Rectal smooth muscle tissue (tissue), 1 donor: ENCODE measurements around the gene DYNLRB1.

Source experiments
- H3K27ac ChIP-seq: one replicate; pipeline ENCODE4 v1.7.0; 2013; ENCODE audit warnings: low read depth, low read length, inconsistent platforms
- H3K27me3 ChIP-seq: one replicate; pipeline ENCODE4 v1.7.0; 2013; ENCODE audit warnings: low read length; ENCODE audit not compliant: control insufficient read depth, insufficient read depth
- H3K36me3 ChIP-seq: one replicate; pipeline ENCODE4 v1.7.0; 2013; ENCODE audit warnings: low read length; ENCODE audit not compliant: control insufficient read depth, insufficient read depth
- H3K4me1 ChIP-seq: one replicate; pipeline ENCODE4 v1.7.0; 2013; ENCODE audit warnings: low read length; ENCODE audit not compliant: control insufficient read depth, insufficient read depth
- H3K4me3 ChIP-seq: one replicate; pipeline ENCODE4 v1.7.0; 2013; ENCODE audit warnings: low read length
- H3K9ac ChIP-seq: one replicate; pipeline ENCODE4 v1.7.0; 2013; ENCODE audit warnings: low read length

The DYNLRB1 gene

GRCh38 chr20:34529742-34530141 lies 13.5 kb downstream of the DYNLRB1 start:
- H3K4me1 ChIP-seq = peaks cover 18% of the 10 kb centered on the region
- no peak overlapping the region for H3K9ac ChIP-seq
- no peaks in the 10 kb centered on the region for H3K27me3 ChIP-seq
- H3K36me3 ChIP-seq = peaks cover 24% of the 10 kb centered on the region
- H3K4me3 ChIP-seq = no peak overlapping the region
- H3K27ac ChIP-seq = no peak overlapping the region

DNA sequence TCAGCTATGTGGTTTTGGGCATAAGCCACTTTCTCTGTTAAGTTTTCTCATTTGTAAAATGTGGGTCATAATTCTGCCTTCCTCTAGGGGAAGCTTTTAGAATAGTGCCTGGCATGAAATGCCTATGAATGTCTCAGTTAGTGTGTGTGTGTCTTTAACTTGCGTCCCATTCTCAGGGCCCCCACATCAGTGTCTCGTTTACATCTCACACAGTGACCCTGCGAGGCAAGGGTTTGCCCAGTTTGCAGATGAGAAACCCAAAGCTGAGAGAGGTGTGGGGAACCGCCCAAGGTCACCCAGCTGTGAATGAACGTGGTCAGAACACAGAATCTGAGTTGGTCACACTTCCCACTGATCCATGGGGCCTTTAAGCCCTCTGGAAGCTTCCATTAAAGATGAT lies 14.1 kb downstream of the DYNLRB1 start:
- no peak overlapping the region for H3K9ac ChIP-seq
- no peaks in the 10 kb centered on the region for H3K27me3 ChIP-seq
- no peak overlapping the region for H3K27ac ChIP-seq
- peaks cover 16% of the 10 kb centered on the region for H3K4me1 ChIP-seq
- H3K36me3 ChIP-seq = peaks cover 30% of the 10 kb centered on the region
- no peak overlapping the region for H3K4me3 ChIP-seq

- Histone ChIP-seq H3K27me3 (no peaks in the 10 kb centered on the region), H3K4me3 (no peak overlapping the region), H3K36me3 (peaks cover 38% of the 10 kb centered on the region), H3K27ac (no peak overlapping the region), H3K9ac (no peak overlapping the region), H3K4me1 (peaks cover 2% of the 10 kb centered on the region)
These were observed 15.5 kb downstream of the DYNLRB1 start for GRCh38 chr20:34531608-34532265.

DNA sequence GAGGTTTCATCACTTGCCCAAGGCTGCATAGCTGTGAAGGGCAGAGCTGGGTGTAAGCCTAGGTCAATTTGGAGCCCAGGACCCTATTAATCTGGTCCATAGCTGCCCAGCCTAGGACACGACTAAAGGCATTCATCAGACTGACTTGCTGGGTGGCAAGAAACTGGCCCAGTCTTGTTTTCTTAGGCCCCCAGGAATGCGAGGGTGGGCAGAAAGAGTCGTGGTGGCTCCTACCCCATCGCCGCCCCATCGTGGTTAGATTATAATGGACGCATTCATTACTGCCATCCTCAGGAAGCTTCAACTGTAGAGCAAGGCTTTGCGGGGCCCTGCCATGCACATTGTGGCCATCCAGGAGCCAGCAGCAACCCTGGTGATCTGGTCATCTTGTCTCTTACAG lies 16.1 kb downstream of the DYNLRB1 start:
- Histone ChIP-seq H3K9ac (no peak overlapping the region), H3K36me3 (peaks cover 37% of the 10 kb centered on the region)

GRCh38 chr20:34532756-34533155 lies 16.5 kb downstream of the DYNLRB1 start:
- Histone ChIP-seq H3K27me3 (no peaks in the 10 kb centered on the region), H3K4me3 (no peak overlapping the region), H3K4me1 (no peaks in the 10 kb centered on the region), H3K27ac (no peak overlapping the region), H3K36me3 (peaks cover 33% of the 10 kb centered on the region), H3K9ac (no peak overlapping the region)

More for the DNA sequence above, 16.1 kb downstream of the DYNLRB1 start:
- H3K27ac ChIP-seq = no peak overlapping the region
- H3K4me3 ChIP-seq = no peak overlapping the region
- H3K4me1 ChIP-seq = no peaks in the 10 kb centered on the region
- no peaks in the 10 kb centered on the region for H3K27me3 ChIP-seq

- H3K36me3 ChIP-seq = peaks cover 33% of the 10 kb centered on the region
- no peaks in the 10 kb centered on the region for H3K4me1 ChIP-seq
- H3K27ac ChIP-seq = no peak overlapping the region
- H3K9ac ChIP-seq = no peak overlapping the region
- no peaks in the 10 kb centered on the region for H3K27me3 ChIP-seq
- no peak overlapping the region for H3K4me3 ChIP-seq
These were observed 18.4 kb downstream of the DYNLRB1 start for GRCh38 chr20:34534391-34535165.

DNA sequence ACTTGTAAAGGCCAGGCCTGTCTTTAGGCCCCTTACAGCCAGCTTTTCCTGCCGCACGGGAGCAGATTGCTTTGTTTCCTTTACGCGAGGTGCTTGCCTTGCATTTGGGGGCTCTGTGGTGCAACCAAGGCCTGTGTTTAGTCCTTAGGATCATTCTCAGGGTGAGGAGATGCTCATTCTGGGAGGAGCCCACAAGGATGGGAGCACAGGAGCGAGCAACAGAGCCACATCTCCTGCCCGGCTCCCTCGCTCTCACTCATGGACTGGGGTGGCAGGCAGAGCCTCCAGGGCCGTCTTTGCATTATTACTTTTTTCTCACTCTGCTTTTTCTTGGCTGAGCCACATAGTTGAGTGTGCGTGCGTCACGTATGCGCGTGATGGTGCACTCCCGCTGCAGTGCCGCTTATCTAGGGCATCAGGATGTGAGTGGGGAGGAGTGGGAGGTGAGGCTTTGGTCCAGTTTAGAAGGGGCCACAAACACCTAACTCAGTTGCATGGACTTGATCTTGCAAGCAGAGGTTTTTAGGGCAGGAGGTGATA lies 19.1 kb downstream of the DYNLRB1 start:
- H3K36me3 ChIP-seq = peaks cover 33% of the 10 kb centered on the region
- no peak overlapping the region for H3K9ac ChIP-seq
- no peaks in the 10 kb centered on the region for H3K27me3 ChIP-seq
- H3K27ac ChIP-seq = no peak overlapping the region
- H3K4me1 ChIP-seq = no peaks in the 10 kb centered on the region
- no peak overlapping the region for H3K4me3 ChIP-seq

DNA sequence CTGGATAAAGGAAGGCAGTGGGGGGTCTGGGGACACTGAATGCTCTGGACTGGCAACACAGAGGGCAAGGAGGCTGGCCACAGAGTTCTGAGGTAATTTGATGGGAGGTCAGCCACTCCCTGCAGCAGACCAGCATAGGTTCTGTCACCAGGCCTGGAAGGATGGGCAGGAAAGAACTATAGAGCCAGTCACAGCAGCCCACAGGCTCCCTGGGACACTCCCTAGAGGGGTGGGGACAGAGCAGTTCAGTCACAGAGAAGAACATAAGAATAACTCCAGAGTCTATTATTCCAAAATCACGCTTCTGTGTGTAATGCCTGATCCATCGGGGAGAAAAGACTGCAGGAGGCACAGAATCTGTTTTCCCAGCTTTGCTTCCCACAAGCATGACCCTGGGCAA lies 19.6 kb downstream of the DYNLRB1 start:
- no peak overlapping the region for H3K4me3 ChIP-seq
- no peaks in the 10 kb centered on the region for H3K4me1 ChIP-seq
- peaks cover 38% of the 10 kb centered on the region for H3K36me3 ChIP-seq
- no peak overlapping the region for H3K27ac ChIP-seq
- no peaks in the 10 kb centered on the region for H3K27me3 ChIP-seq
- no peak overlapping the region for H3K9ac ChIP-seq

DNA sequence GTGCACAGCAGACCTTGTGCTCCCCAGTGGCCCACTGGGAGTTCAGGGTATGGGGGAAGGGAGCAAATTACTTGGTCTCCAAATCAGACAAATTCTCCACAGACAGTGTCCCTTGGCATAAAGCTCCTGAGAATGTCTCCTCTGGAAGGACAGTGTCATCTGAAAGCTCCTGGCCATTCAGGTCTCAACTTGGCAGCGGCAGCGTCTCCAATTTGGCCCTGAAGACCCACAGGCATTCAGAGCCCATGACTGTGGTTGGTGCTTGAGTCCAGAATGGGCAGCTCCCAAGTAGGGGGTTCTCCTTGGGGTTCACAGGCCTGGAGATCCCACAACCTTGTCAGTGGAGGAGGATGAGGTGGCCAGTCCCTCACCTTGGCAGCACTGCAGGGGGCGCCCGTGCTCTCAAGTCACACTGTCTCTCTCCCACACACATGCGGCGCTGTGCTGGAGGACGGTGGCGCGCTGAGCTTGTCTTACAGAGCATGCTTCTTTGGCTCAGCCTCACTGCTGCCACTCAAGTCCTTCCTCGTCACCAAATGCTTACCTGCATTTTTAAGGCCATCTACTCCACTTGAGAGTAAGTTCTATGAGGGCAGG lies 20.7 kb downstream of the DYNLRB1 start:
- Histone ChIP-seq H3K9ac (no peak overlapping the region), H3K4me3 (no peak overlapping the region), H3K4me1 (no peaks in the 10 kb centered on the region), H3K27ac (no peak overlapping the region), H3K36me3 (peaks cover 40% of the 10 kb centered on the region), H3K27me3 (no peaks in the 10 kb centered on the region)

GRCh38 chr20:34537651-34538050 lies 21.4 kb downstream of the DYNLRB1 start:
- H3K4me1 ChIP-seq = no peaks in the 10 kb centered on the region
- H3K9ac ChIP-seq = no peak overlapping the region
- no peak overlapping the region for H3K4me3 ChIP-seq
- no peaks in the 10 kb centered on the region for H3K27me3 ChIP-seq
- no peak overlapping the region for H3K27ac ChIP-seq
- H3K36me3 ChIP-seq = peaks cover 40% of the 10 kb centered on the region

DNA sequence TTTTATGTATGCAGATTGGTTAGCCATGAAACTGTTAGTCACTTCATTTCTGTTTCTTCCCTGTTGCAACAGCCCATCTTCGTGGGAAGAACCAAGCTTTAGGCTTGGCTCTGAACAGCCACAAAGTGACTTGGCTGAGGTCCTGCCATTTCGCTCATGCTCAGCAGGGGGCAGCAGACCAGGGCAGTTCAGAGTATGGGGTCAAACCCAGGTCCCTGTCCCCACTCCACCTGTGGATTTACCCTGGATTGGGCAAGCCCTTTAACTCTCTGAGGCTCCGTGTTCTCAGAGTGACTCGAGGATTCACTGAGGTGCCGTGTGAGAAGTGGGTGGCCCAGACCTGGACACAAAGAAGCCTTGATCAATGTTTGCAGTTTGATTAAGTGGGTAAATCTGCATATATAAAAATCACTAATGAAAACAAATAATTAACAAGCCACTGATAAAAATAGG lies 22.5 kb downstream of the DYNLRB1 start:
- Histone ChIP-seq H3K9ac (no peak overlapping the region), H3K4me1 (no peaks in the 10 kb centered on the region), H3K36me3 (peaks cover 35% of the 10 kb centered on the region), H3K4me3 (no peak overlapping the region), H3K27ac (no peak overlapping the region), H3K27me3 (no peaks in the 10 kb centered on the region)

GRCh38 chr20:34539756-34540155 lies 23.5 kb downstream of the DYNLRB1 start:
- H3K36me3 ChIP-seq = peaks cover 28% of the 10 kb centered on the region
- H3K4me3 ChIP-seq = no peak overlapping the region
- H3K9ac ChIP-seq = no peak overlapping the region
- no peak overlapping the region for H3K27ac ChIP-seq
- no peaks in the 10 kb centered on the region for H3K27me3 ChIP-seq
- no peaks in the 10 kb centered on the region for H3K4me1 ChIP-seq
